Measurements from ENCODE around the gene HCN4. TPM values are rescaled to one million over a fixed set of nuclear protein-coding genes. Genes with fewer than 3 reads are reported as not detected.
A peak's percentile ranks its signal among the peaks of the same experiment; 100 is the strongest.

Gene HCN4
- total RNA-seq, 2 donors from 2014 or later, result 0.82 to 3.1 TPM

DNA sequence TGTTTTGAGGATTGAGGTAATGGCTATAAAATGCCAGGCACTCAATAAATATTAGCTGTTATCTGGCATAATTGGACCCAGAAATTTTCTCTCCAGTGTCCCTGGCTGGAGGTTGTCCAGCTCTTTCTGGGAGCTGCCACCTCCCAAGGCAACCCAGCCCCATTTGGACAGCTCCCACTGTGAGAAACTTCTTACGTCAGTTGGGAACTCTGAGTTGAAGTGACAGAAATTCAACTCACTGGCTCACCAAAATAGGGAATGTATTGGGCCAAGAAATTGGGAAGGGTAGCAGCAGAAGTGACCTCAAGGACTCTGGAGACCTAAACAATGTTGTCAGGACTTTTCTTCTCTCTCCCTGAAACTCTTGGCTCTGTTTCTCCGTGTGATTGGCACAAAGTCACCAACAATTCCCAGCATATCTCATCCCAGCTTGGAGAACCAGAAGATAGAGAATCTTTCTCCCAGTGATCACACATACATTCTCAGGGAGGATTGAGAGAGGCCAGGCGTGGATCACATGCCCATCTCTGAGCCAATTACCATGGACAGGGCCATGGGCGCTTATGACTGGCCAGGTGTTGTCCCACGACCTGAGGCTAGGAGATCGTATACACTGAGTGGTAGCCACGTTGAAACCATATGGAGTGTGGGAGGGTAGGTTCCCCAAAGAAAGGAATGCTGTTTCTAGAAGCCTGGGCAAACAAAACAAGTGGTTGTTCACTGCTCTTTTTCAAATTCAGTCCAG lies 22.5 kb upstream of the HCN4 start:
- Histone ChIP-seq H3K4me3 (ENCODE audit: low read length) (no peak overlapping the region), H3K27me3 (ENCODE audit: control insufficient read depth, insufficient read depth, low read length, poor library complexity, severe bottlenecking) (no peaks in the 10 kb centered on the region), H3K9ac (ENCODE audit: extremely low read depth, low read length, poor library complexity, severe bottlenecking) (no peak overlapping the region), H3K36me3 (ENCODE audit: control insufficient read depth, insufficient read depth, low read length) (no peaks in the 10 kb centered on the region), H3K4me1 (ENCODE audit: control insufficient read depth, insufficient read depth, low read length) (peaks cover 6% of the 10 kb centered on the region), H3K27ac (ENCODE audit: low read depth, low read length) (no peak overlapping the region), H3K9me3 (ENCODE audit: control insufficient read depth, low read length) (no peaks in the 10 kb centered on the region)
- WGBS, 2 experiments (ENCODE audit: insufficient coverage in 1 of 2, insufficient read length in 1 of 2), result 90 to 100% methylated on average over 6 to 7 of the region's 7 CpGs
- TF ChIP-seq, protein P1, sequence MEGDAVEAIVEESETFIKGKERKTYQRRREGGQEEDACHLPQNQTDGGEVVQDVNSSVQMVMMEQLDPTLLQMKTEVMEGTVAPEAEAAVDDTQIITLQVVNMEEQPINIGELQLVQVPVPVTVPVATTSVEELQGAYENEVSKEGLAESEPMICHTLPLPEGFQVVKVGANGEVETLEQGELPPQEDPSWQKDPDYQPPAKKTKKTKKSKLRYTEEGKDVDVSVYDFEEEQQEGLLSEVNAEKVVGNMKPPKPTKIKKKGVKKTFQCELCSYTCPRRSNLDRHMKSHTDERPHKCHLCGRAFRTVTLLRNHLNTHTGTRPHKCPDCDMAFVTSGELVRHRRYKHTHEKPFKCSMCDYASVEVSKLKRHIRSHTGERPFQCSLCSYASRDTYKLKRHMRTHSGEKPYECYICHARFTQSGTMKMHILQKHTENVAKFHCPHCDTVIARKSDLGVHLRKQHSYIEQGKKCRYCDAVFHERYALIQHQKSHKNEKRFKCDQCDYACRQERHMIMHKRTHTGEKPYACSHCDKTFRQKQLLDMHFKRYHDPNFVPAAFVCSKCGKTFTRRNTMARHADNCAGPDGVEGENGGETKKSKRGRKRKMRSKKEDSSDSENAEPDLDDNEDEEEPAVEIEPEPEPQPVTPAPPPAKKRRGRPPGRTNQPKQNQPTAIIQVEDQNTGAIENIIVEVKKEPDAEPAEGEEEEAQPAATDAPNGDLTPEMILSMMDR (conservative IDR thresholded peaks at IDR 0.05), result no peak
- Mint-ChIP-seq H3K9me3 (no peaks in the 10 kb centered on the region), H3K27ac (no peak overlapping the region), H3K4me1 (peaks cover 33% of the 10 kb centered on the region), H3K36me3 (ENCODE audit: low read depth) (no peaks in the 10 kb centered on the region), H3K27me3 (ENCODE audit: insufficient read depth) (no peaks in the 10 kb centered on the region), H3K4me3 (no peak overlapping the region)
- DNase-seq, result no peak

DNA sequence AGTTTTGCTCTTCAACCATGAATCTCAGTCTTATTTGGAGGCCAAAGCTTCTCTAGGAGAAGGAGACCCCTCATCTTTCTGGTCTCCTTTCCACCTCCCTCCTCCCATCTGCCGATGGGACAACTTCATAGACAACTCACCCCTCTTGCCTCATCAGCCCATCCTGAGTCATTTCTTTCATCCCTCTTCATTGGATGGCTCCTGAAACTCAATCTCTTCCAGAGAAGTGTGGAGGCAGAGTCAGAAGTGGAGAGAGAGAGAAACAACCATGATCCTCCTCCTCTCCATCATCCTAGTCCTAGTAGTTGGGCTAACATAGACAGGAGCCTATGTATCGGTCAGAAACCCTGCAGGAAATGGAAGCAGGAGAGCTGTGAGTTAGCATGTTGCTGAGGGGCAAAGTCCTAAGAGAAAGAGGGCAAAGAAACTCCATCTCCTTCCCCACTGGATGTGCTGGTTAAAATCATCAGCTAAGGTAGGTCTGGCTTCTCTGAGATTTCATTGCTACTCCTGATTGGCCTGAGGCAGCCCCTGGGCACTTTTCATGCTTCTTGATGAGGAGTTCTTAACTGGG lies 21.3 kb upstream of the HCN4 start:
- TF ChIP-seq, protein P1 (conservative IDR thresholded peaks at IDR 0.05), result no peak
- Histone ChIP-seq H3K9ac (ENCODE audit: extremely low read depth, low read length, poor library complexity, severe bottlenecking) (no peak overlapping the region), H3K9me3 (ENCODE audit: control insufficient read depth, low read length) (no peaks in the 10 kb centered on the region), H3K4me3 (ENCODE audit: low read length) (no peak overlapping the region), H3K4me1 (ENCODE audit: control insufficient read depth, insufficient read depth, low read length) (peaks cover 6% of the 10 kb centered on the region), H3K36me3 (ENCODE audit: control insufficient read depth, insufficient read depth, low read length) (no peaks in the 10 kb centered on the region), H3K27ac (ENCODE audit: low read depth, low read length) (no peak overlapping the region), H3K27me3 (ENCODE audit: control insufficient read depth, insufficient read depth, low read length, poor library complexity, severe bottlenecking) (no peaks in the 10 kb centered on the region)
- no peaks in the 10 kb centered on the region for H3K9me3 Mint-ChIP-seq
- no peak overlapping the region for H3K27ac Mint-ChIP-seq
- no peaks in the 10 kb centered on the region for H3K36me3 Mint-ChIP-seq (ENCODE audit: low read depth)
- H3K27me3 Mint-ChIP-seq (ENCODE audit: insufficient read depth), result no peaks in the 10 kb centered on the region
- DNase-seq, result no peak
- WGBS, 2 experiments (ENCODE audit: insufficient coverage in 1 of 2, insufficient read length in 1 of 2), result 83 to 100% methylated on average over 1 to 2 of the region's 2 CpGs
- no peak overlapping the region for H3K4me3 Mint-ChIP-seq
- peaks cover 33% of the 10 kb centered on the region for H3K4me1 Mint-ChIP-seq

DNA sequence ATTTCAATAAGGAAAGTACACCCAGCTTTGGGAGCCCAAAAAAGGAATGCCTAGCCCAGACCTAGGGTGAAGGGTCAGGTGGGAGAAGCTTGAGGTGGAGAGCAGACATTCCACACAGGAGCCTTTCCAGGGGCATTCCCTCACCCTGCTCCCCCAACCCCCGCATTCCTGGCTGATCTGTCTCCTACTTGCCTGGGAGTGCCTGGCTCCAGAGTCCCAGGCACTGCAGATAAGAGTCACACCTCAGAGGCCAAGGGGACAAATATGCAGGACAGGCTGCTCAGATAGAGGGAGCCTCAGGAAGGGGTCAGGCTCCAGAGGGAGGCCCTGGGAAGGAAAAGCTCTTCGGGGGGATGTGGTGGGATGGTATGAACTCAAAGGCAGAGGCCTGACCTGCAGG lies 20.8 kb upstream of the HCN4 start:
- DNase-seq, result peak; percentile 88
- peak overlapping the region; percentile 61 for H3K27ac Mint-ChIP-seq

More for the DNA sequence above, 20.8 kb upstream of the HCN4 start:
- WGBS, 2 experiments (ENCODE audit: insufficient coverage in 1 of 2, insufficient read length in 1 of 2), result 89 to 100% methylated on average over 1 to 2 of the region's 2 CpGs
- H3K4me3 ChIP-seq (ENCODE audit: low read length), result no peak overlapping the region
- H3K9me3 ChIP-seq (ENCODE audit: control insufficient read depth, low read length), result no peaks in the 10 kb centered on the region
- H3K4me1 ChIP-seq (ENCODE audit: control insufficient read depth, insufficient read depth, low read length), result peaks cover 6% of the 10 kb centered on the region
- no peaks in the 10 kb centered on the region for H3K9me3 Mint-ChIP-seq
- H3K36me3 Mint-ChIP-seq (ENCODE audit: low read depth), result no peaks in the 10 kb centered on the region
- no peak overlapping the region for H3K27ac ChIP-seq (ENCODE audit: low read depth, low read length)
- no peaks in the 10 kb centered on the region for H3K27me3 Mint-ChIP-seq (ENCODE audit: insufficient read depth)
- H3K4me1 Mint-ChIP-seq, result peaks cover 33% of the 10 kb centered on the region
- no peaks in the 10 kb centered on the region for H3K36me3 ChIP-seq (ENCODE audit: control insufficient read depth, insufficient read depth, low read length)
- H3K4me3 Mint-ChIP-seq, result no peak overlapping the region
- TF ChIP-seq, protein P1 (conservative IDR thresholded peaks at IDR 0.05), result no peak
- no peak overlapping the region for H3K9ac ChIP-seq (ENCODE audit: extremely low read depth, low read length, poor library complexity, severe bottlenecking)
- H3K27me3 ChIP-seq (ENCODE audit: control insufficient read depth, insufficient read depth, low read length, poor library complexity, severe bottlenecking), result no peaks in the 10 kb centered on the region
